Smooth muscle cell (in vitro differentiated cells): ENCODE measurements around the gene SERPINA5. TPM values are rescaled to one million over a fixed set of nuclear protein-coding genes. Genes with fewer than 3 reads are reported as not detected.

ENCODE experiments used
- DNase-seq: peaks from one replicate; lab custom pipeline; 2025; ENCODE audit not compliant: unreplicated experiment; lab: John Stamatoyannopoulos, UW
- H2AFZ ChIP-seq: fragments of 200-600 bp; sonication (generic); 2 replicates; pipeline ENCODE4 v1.6.0; 2016; ENCODE audit warnings: antibody characterized with exemption, low read depth, mild to moderate bottlenecking
- H3F3A ChIP-seq: fragments of 200-600 bp; sonication (generic); 2 replicates; pipeline ENCODE4 v1.6.0; 2017; ENCODE audit warnings: antibody characterized with exemption, low read depth
- H3K27ac ChIP-seq: fragments of 200-600 bp; sonication (generic); 2 replicates; pipeline ENCODE4 v1.5.1; 2016; ENCODE audit warnings: low read depth, mild to moderate bottlenecking
- H3K27me3 ChIP-seq: fragments of 200-600 bp; sonication (generic); 2 replicates; pipeline ENCODE4 v1.6.1; 2016; ENCODE audit warnings: low read depth, mild to moderate bottlenecking
- H3K36me3 ChIP-seq: fragments of 200-600 bp; sonication (generic); 2 replicates; pipeline ENCODE4 v1.5.1; 2016; ENCODE audit warnings: low read depth
- H3K4me1 ChIP-seq: fragments of 200-600 bp; sonication (generic); 2 replicates; pipeline ENCODE4 v1.5.1; 2016; ENCODE audit warnings: low read depth
- H3K4me2 ChIP-seq: fragments of 200-600 bp; sonication (generic); 2 replicates; pipeline ENCODE4 v1.6.0; 2016; ENCODE audit warnings: mild to moderate bottlenecking
- H3K4me3 ChIP-seq: fragments of 200-600 bp; sonication (generic); 2 replicates; pipeline ENCODE4 v1.5.1; 2016; ENCODE audit warnings: mild to moderate bottlenecking
- H3K79me2 ChIP-seq: fragments of 200-600 bp; sonication (generic); 2 replicates; pipeline ENCODE4 v1.6.0; 2016; ENCODE audit warnings: low read depth, mild to moderate bottlenecking
- H3K9ac ChIP-seq: fragments of 200-600 bp; sonication (generic); 2 replicates; pipeline ENCODE4 v1.6.0; 2016; ENCODE audit warnings: low read depth
- H3K9me3 ChIP-seq: fragments of 200-600 bp; sonication (generic); replicated peaks from 2 replicates; pipeline ENCODE4 v1.5.1; 2016; ENCODE audit warnings: low read depth
- H4K20me1 ChIP-seq: fragments of 200-600 bp; sonication (generic); 2 replicates; pipeline ENCODE4 v1.6.0; 2016; ENCODE audit warnings: low read depth
- CTCF ChIP-seq: fragments of 200-600 bp; sonication (generic); IDR thresholded peaks from 2 replicates; pipeline ENCODE4 v1.5.1; 2017; ENCODE audit warnings: borderline replicate concordance, mild to moderate bottlenecking, antibody characterized with exemption; ENCODE audit not compliant: insufficient read depth, poor library complexity, severe bottlenecking
- WGBS: methylation state at CpG from one replicate; pipeline ENCODE4 v1.1.7; 2016; ENCODE audit warnings: low lambda C conversion rate; 5-methylcytosine and 5-hydroxymethylcytosine counted together
- polyA plus RNA-seq: library from polyadenylated mRNA; unstranded; fragments of >200 nt; fragmentation: Nextera tagmentation; extraction: Ambion mirVana; gene quantifications from 2 replicates; pipeline ENCODE4 v1.2.1, GENCODE V29; 2016
- total RNA-seq: library from RNA; depleted of rRNA; stranded (reverse); fragments of >200 nt; gene quantifications from 2 replicates; pipeline ENCODE4 v1.2.3, GENCODE V29; 2014

SERPINA5 gene
- total and polyA plus RNA-seq, 2 experiments from 2014 or later = 0.27 to 0.43 TPM

- H3K9ac ChIP-seq = no peak overlapping the region
- H3K79me2 ChIP-seq = no peaks in the 10 kb centered on the region
- WGBS = 89% methylated on average over 9 of the region's 9 CpGs
- H3K4me3 ChIP-seq = no peak overlapping the region
- no peaks in the 10 kb centered on the region for H3K27me3 ChIP-seq
- H3K4me2 ChIP-seq = no peak overlapping the region
- H2AFZ ChIP-seq = no peak overlapping the region
- no peak for DNase-seq
- no peaks in the 10 kb centered on the region for H3K9me3 ChIP-seq
- no peaks in the 10 kb centered on the region for H3K4me1 ChIP-seq
- TF ChIP-seq CTCF = no peak
- no peaks in the 10 kb centered on the region for H4K20me1 ChIP-seq
- H3K27ac ChIP-seq = no peak overlapping the region
- no peaks in the 10 kb centered on the region for H3F3A ChIP-seq
- no peaks in the 10 kb centered on the region for H3K36me3 ChIP-seq
Measured at GRCh38 chr14:94568186-94568585, 13.0 kb upstream of the SERPINA5 start.

- no peak for DNase-seq
- Histone ChIP-seq H3F3A (no peaks in the 10 kb centered on the region), H3K79me2 (no peaks in the 10 kb centered on the region), H3K36me3 (no peaks in the 10 kb centered on the region), H4K20me1 (no peaks in the 10 kb centered on the region), H2AFZ (no peak overlapping the region), H3K27me3 (no peaks in the 10 kb centered on the region), H3K27ac (no peak overlapping the region), H3K4me2 (no peak overlapping the region), H3K4me3 (no peak overlapping the region), H3K9ac (no peak overlapping the region), H3K4me1 (no peaks in the 10 kb centered on the region), H3K9me3 (no peaks in the 10 kb centered on the region)
- 88% methylated on average over 20 of the region's 20 CpGs for WGBS
- no peak for TF ChIP-seq CTCF
Measured at GRCh38 chr14:94569381-94570001, 11.7 kb upstream of the SERPINA5 start.

GRCh38 chr14:94570002-94570400, 11.2 kb upstream of the SERPINA5 start:
- Histone ChIP-seq H3K27ac (no peak overlapping the region), H3K79me2 (no peaks in the 10 kb centered on the region), H3K27me3 (no peaks in the 10 kb centered on the region), H3K36me3 (no peaks in the 10 kb centered on the region), H3K9me3 (no peaks in the 10 kb centered on the region), H3K9ac (no peak overlapping the region), H3K4me1 (no peaks in the 10 kb centered on the region), H3K4me3 (no peak overlapping the region), H3F3A (no peaks in the 10 kb centered on the region), H3K4me2 (no peak overlapping the region), H2AFZ (no peak overlapping the region), H4K20me1 (no peaks in the 10 kb centered on the region)
- TF ChIP-seq CTCF = no peak
- DNase-seq = no peak
- 97% methylated on average over 6 of the region's 6 CpGs for WGBS

GRCh38 chr14:94570440-94570839, 10.8 kb upstream of the SERPINA5 start:
- H3K4me2 ChIP-seq = no peak overlapping the region
- no peaks in the 10 kb centered on the region for H3K9me3 ChIP-seq
- 92% methylated on average over 9 of the region's 9 CpGs for WGBS
- H3K27me3 ChIP-seq = no peaks in the 10 kb centered on the region
- no peaks in the 10 kb centered on the region for H3K79me2 ChIP-seq
- no peaks in the 10 kb centered on the region for H3F3A ChIP-seq
- DNase-seq = no peak
- TF ChIP-seq CTCF = no peak
- H2AFZ ChIP-seq = no peak overlapping the region
- H3K9ac ChIP-seq = no peak overlapping the region
- no peaks in the 10 kb centered on the region for H3K36me3 ChIP-seq
- H3K4me3 ChIP-seq = no peak overlapping the region
- H4K20me1 ChIP-seq = no peaks in the 10 kb centered on the region
- no peak overlapping the region for H3K27ac ChIP-seq
- H3K4me1 ChIP-seq = no peaks in the 10 kb centered on the region
